ENCODE results near the gene NCR2.

DNA sequence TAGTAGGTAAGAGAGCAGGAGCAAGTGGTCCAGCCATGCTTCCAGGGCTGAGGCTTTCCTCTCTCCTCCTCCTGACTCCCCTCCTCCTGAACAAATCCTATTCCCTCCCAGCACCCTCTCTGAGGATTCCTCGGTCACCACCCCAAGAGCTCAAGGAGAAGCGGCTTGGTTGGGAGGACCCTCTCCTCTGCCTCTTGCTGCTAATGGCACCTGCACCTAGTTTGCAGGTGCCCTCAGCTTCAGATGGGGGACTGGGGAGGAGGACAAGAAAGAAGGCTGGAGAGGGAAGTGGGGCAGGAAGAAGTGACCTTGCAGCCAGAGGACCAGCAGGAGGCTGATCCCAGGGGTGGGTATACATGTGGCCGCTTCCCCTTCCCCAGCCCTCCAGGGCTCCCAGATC lies 17.5 kb downstream of the NCR2 start:
- TF ChIP-seq BHLHE40 (IDR thresholded peaks at IDR 0.05; ENCODE audit: borderline replicate concordance) (no peak), CTBP1 (IDR thresholded peaks at IDR 0.05; ENCODE audit: borderline replicate concordance) (no peak), TARDBP (IDR thresholded peaks at IDR 0.05) (no peak), FOXA1 (IDR thresholded peaks at IDR 0.05) (no peak), ELF4 (IDR thresholded peaks at IDR 0.05) (no peak), NFRKB (IDR thresholded peaks at IDR 0.05) (no peak), SUZ12 (IDR thresholded peaks at IDR 0.05) (no peak), SP1 (IDR thresholded peaks at IDR 0.05) (no peak)
